GM18502 (cell line): ENCODE data around the gene ANP32B.
"Not testable (repeated sequence)": the region's sequence is repeated elsewhere in the genome, so short reads cannot be mapped to it uniquely, and the experiment has no call there.

Experiments used
- ATAC-seq: cut with Tn5 transposase; IDR thresholded peaks from one replicate; pipeline ENCODE4 v1.9.1; 2021; ENCODE audit warnings: mild to moderate bottlenecking; ENCODE audit not compliant: unreplicated experiment, poor library complexity

ANP32B gene

DNA sequence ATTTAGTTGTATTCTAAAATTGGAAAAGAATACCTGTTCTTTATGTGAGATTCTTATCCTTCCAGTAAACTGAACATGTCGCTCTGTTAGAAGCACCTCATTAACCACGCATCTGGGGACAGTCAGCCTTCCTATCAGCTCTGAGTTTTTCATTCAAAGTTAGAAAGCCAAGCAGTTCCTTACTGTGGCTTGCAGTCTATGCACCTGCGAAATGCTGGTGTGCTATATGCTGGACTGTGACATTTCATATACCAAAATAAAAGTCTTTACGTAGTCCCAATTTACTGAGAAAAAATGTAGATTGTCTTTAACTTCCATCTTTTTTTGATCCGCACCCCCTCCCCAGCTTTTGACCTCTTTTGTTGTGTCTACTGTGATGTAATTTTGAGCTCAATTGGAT lies 4.3 kb downstream of the ANP32B start:
- no peak for ATAC-seq

- no peak for ATAC-seq
These were observed 7.1 kb downstream of the ANP32B start for GRCh38 chr9:97990259-97990658.

DNA sequence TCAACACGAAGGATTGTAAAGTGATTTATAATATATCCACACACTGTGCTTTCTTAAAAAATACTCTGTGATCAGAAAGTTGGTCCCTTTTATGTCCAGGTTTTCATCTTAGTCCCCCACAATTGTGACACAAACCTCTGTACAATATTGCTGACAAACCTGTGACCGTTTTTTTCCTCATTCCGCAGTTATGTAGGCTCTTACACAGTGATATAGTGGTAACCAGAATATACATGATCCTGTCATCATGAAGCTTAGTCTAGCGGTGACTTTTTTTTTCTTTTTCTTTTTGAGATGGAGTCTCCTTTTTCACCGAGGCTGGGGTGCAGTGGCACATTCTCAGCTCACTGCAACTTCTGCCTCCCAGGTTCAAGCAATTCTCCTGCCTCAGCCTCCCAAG lies 8.7 kb downstream of the ANP32B start:
- no peak for ATAC-seq

DNA sequence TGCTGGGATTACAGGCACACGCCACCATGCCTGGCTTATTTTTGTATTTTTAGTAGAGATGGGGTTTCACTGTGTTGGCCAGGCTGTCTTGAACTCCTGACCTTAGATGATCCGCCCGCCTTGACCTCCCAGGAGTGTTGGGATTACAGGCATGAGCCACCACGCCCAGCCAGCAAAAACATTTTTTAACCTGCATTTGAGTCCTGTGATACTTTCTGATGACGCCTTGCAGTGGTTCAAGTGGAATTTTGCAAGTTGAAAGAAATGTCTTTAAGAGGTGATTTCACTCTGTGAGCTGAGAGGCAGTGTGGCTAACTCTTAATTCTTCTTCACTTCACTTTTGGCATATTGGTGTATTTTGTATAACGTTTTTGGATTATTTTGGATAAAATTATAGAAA lies 9.1 kb downstream of the ANP32B start:
- ATAC-seq: no peak

- ATAC-seq: no peak
These were observed 9.9 kb downstream of the ANP32B start for GRCh38 chr9:97993000-97993399.

DNA sequence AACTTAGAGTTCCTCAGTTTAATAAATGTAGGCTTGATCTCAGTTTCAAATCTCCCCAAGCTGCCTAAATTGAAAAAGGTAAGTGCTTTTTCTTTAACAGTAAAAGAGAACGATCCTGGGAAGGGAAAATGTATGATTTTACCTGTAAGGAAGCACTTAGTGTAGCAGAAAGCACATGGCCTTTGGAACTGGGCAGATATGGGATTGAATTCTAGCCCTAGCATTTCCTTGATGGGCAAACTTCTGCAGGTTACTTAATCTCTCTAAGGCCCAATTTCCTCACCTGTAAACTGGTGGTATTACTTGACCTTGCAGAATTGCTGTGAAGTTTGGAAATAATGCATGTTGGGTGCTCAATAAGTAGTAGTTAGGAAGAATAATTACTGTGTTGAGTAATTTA lies 11.6 kb downstream of the ANP32B start:
- no peak for ATAC-seq

GRCh38 chr9:97996676-97997075 lies 13.5 kb downstream of the ANP32B start:
- ATAC-seq: not testable (repeated sequence)

DNA sequence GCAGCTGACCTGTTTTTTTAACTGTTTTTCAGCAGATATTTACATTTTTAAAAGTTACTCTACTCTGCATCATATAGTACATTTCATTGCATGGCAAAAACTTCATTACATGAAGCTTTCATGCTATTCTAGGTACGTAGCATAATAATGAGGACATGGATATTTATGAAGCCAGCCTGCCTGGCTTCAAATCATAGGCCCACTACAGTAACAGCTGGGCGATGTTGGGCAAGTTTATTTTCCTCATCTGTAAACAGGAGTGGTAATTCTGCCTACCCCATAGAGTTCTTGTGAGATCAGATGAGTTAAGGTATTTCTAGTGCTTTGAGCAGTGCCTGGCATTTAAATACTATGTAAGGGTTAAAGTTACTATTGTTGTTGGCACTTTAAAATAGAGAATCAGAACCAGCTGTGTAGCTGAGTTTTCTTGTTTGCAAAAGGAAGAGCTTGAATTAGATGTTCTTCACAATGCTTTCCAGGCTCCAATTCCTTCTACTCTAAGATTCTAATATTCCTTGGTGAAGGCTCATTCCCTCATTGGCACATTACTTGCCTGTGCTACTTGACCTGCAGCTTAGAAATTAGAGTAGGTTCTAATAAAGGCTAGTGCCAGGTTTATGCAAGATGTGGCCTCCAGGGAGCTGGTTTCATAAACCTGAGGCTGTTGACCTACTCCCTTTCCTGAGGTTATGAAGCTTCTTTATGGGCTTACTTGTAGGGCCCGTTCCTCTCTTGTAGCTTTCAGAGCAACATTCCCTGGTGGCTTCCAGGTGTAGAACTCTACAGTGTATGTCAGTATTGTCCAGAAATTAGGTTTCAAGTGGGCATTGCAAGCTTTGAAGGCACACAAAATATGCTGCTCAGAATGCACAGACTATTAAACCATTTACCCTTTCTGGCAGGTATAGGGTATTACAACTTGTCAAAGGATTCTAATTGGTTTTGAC lies 14.5 kb downstream of the ANP32B start:
- no peak for ATAC-seq

DNA sequence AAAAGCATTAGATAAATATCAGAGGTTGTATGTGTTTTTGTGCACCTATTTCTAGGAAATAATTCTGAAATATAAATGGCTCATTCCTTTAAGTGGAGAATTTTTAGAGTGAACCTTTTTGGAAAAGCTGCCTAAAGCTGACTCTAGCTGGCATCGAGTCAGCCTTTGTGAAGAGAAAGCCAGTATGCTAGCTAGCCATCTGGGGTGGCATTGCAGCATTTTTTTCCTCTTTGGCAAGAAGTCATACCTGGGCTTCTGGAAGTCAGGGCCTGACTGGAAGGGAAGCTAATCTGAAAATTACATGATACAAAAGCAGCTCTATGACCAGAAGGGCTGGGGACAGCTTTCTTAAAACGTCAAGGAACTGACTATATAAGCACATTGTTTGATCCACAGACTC lies 19.7 kb downstream of the ANP32B start:
- no peak for ATAC-seq

GRCh38 chr9:98006127-98006796 lies 23.1 kb downstream of the ANP32B start:
- ATAC-seq: no peak

GRCh38 chr9:98007251-98007928 lies 24.2 kb downstream of the ANP32B start:
- no peak for ATAC-seq

DNA sequence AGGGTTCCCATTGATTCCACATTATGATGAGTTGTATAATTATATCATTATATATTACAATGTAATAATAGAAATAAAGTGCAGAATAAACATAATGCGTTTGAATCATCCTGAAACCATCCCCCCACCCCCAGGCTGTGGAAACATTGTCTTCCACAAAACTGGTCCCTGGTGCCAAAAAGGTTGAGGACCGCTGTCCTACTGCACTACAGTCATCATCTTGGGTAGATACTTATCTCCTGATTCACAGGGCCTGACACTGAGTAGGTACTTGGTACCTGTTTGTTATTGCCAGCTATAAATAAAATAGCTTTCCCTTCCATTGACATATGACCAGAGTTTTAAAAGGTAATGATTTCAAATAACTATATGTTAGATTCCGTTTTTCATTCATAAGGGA lies 25.6 kb downstream of the ANP32B start:
- no peak for ATAC-seq

GRCh38 chr9:98009437-98009836 lies 26.3 kb downstream of the ANP32B start:
- ATAC-seq: no peak

DNA sequence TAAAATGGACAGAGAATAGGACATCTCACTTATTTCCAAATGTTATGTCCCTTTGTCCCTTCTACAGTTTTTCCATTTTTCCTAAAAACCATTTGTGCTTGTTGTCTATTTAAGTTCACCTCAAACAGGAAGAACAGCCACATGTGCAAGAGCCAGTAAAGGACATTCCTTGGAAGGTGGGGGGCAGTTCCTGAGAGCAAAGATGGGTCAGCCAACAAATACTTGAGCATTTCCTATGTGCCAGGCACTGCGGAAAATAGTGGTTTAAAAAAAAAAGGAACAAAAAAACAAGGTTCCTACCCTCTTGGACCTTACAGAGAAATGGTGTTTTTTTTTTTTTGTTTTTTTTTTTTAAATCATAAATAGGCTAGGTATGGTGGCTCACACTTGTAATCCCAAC lies 26.8 kb downstream of the ANP32B start:
- no peak for ATAC-seq

DNA sequence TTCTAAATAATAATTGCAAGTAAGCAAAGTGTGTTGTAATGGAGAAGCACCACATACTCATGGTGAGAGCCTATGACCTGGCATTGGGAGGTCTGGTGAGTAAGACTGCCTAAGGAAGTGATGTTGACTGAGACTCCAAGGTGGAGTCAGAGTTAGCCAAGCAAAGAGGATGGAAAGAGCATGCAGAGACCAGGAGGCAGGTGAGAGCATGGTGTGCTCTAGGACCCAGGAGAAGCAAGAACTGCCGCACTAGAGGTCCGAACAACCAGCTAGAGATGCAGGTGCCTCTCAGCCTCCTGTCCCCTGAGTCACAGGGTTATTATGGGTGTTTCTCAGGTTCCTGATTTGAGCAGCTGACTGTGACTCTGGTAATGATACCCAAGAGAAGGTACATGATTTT lies 27.3 kb downstream of the ANP32B start:
- peak; percentile 82 for ATAC-seq

- ATAC-seq: no peak
These were observed 28.0 kb downstream of the ANP32B start for GRCh38 chr9:98011122-98011521.

DNA sequence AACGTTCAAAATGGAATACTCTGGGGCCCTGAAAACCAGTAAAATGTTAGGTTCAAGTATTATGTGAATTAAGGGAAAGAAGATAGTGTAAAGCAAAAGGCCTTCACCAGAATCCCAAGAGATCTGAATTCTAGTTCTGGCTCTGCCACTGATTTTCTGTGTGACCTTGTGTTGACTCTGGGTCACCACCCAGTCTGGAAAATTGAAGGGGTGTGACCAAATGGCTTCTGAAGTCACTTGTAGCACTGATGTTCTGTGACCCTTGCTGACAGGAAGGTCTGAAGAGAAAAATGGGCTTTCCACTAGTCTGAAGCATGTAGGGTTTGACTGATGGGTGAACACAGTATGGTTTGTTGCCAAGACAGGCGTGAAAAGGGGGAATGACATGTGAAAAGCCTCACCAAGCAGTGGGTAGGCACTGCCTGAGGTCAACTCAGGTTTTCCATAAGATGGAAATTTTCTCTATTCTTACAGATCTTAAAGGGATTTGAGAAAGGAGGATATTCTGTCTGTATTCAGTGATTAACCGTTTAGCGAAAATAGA lies 33.1 kb downstream of the ANP32B start:
- no peak for ATAC-seq

GRCh38 chr9:98017306-98017705 lies 34.2 kb downstream of the ANP32B start:
- ATAC-seq: no peak

GRCh38 chr9:98018347-98018746 lies 35.2 kb downstream of the ANP32B start:
- ATAC-seq: no peak

DNA sequence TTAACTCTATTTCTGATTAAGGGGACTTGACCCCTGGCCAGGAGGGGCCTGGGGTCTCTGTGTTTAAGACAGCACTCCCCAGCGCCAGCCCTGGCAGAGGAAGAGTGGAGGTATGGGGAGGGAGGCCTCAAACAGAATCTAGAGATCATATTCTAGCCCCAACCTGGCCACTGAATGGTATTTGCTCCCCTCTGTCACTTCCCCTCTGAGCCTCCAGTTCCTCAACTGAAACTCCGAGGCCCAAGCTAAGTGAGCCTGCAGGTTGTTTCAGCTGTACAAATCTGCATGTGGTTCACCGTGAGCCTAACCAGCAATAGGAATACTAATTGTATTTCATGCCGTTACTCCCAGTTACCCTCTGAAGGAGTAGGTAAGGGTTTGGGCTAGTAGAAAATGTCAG lies 36.0 kb downstream of the ANP32B start:
- no peak for ATAC-seq

GRCh38 chr9:98019869-98020268 lies 36.7 kb downstream of the ANP32B start:
- ATAC-seq: not testable (repeated sequence)
